Lower lobe of right lung (tissue), 2 donors: ENCODE measurements around the gene ZNF341. TPM values are rescaled to one million over a fixed set of nuclear protein-coding genes. Genes with fewer than 3 reads are reported as not detected.

Experiments used
- ATAC-seq, 2 donors: fragments of 200-7000 bp; cut with Tn5 transposase; one replicate each; pipeline ENCODE4 v1.9.1; 2020 to 2022; ENCODE audit warnings: mild to moderate bottlenecking in 2 of 2, moderate library complexity in 2 of 2
- DNase-seq: peaks from one replicate; pipeline ENCODE4 v3.0.0-alpha.2; 2020
- H3K27ac ChIP-seq: fragments of 200-600 bp; one replicate; pipeline ENCODE4 v1.8.0; 2022
- H3K27me3 ChIP-seq: fragments of 200-600 bp; one replicate; pipeline ENCODE4 v1.8.0; 2022; ENCODE audit warnings: low read depth
- H3K36me3 ChIP-seq: fragments of 200-600 bp; one replicate; pipeline ENCODE4 v1.8.0; 2022; ENCODE audit warnings: mild to moderate bottlenecking
- H3K4me1 ChIP-seq: fragments of 200-600 bp; one replicate; pipeline ENCODE4 v1.8.0; 2022
- H3K4me3 ChIP-seq: fragments of 200-600 bp; one replicate; pipeline ENCODE4 v1.8.0; 2022; ENCODE audit warnings: mild to moderate bottlenecking
- H3K9me3 ChIP-seq: fragments of 200-600 bp; one replicate; pipeline ENCODE4 v1.8.0; 2022
- intact Hi-C: fragments of 100-400 bp; cut with DNase I; formaldehyde crosslinking; loops from one replicate; pipeline ENCODE4 v1.11.0; 2022
- total RNA-seq: library from RNA; stranded (reverse); fragmentation: NEBNext Ultra II Directional; extraction: Animal tissue kit (Norgen Biotek cat#: 25700); gene quantifications from one replicate; pipeline ENCODE4 v1.2.1, GENCODE V29; 2021
- TF ChIP-seq, protein P1 (sequence below): fragments of 200-600 bp; IDR thresholded peaks from one replicate; pipeline ENCODE4 v1.8.0; 2022; ENCODE audit warnings: antibody characterized with exemption, mild to moderate bottlenecking
- donor health status: DM: no; HTN: yes; CAD: no; lungs with severe emphysema.

The ZNF341 gene
- total RNA-seq, 1 donor from 2014 or later: 5.6 TPM

- Histone ChIP-seq H3K27me3 (no peaks in the 10 kb centered on the region), H3K9me3 (no peaks in the 10 kb centered on the region), H3K4me3 (no peak overlapping the region), H3K4me1 (no peaks in the 10 kb centered on the region), H3K27ac (no peak overlapping the region), H3K36me3 (peaks cover 33% of the 10 kb centered on the region)
- TF ChIP-seq, protein P1, sequence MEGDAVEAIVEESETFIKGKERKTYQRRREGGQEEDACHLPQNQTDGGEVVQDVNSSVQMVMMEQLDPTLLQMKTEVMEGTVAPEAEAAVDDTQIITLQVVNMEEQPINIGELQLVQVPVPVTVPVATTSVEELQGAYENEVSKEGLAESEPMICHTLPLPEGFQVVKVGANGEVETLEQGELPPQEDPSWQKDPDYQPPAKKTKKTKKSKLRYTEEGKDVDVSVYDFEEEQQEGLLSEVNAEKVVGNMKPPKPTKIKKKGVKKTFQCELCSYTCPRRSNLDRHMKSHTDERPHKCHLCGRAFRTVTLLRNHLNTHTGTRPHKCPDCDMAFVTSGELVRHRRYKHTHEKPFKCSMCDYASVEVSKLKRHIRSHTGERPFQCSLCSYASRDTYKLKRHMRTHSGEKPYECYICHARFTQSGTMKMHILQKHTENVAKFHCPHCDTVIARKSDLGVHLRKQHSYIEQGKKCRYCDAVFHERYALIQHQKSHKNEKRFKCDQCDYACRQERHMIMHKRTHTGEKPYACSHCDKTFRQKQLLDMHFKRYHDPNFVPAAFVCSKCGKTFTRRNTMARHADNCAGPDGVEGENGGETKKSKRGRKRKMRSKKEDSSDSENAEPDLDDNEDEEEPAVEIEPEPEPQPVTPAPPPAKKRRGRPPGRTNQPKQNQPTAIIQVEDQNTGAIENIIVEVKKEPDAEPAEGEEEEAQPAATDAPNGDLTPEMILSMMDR: no peak
- intact Hi-C loops: no loop called here
- DNase-seq: no peak
- no peak for ATAC-seq
Measured at GRCh38 chr20:33767777-33768138, 36.0 kb downstream of the ZNF341 start.

DNA sequence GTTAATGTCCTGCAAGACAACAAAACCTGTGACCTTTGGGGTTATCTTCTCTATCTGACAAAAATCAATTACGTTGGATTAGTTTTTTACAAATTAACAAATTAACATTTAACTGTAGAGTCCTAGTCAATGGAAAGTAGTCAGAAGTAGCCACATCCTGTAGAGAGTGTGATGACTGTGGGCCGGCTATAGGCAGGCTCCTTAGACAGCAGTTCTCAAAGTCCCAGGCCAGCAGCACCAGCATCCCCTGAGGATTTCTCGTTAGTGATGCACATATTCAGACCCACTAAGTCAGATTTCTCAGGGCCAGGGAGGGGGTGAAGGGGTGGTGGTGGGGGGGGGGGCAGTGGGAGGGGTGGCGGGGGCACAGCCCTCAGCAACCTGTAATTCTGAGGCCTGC is 37.2 kb downstream of the ZNF341 start:
- intact Hi-C loops: no loop called here

DNA sequence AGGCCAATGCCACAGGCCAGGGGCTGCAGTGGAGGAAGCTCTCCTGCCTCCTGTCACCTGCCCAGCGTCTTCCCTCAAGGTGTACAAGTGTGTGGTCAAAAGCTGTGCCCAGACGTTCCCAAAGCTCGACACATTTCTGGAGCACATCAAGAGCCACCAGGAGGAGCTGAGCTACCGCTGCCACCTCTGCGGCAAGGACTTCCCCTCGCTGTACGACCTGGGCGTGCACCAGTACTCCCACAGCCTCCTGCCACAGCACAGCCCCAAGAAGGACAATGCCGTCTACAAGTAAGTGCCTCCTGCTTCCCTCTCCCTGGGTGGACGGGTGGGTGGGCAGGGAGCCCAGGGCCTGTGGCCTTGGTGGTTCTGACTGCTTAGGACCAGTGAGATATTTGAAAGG is 38.2 kb downstream of the ZNF341 start:
- Histone ChIP-seq H3K36me3 (peaks cover 33% of the 10 kb centered on the region), H3K9me3 (no peaks in the 10 kb centered on the region), H3K4me1 (no peaks in the 10 kb centered on the region), H3K27me3 (no peaks in the 10 kb centered on the region), H3K4me3 (no peak overlapping the region), H3K27ac (no peak overlapping the region)
- TF ChIP-seq, protein P1: no peak
- DNase-seq (no peak), ATAC-seq (peak; percentile 74 to 85)
- intact Hi-C loops: no loop called here

More for the DNA sequence above, 37.2 kb downstream of the ZNF341 start:
- TF ChIP-seq, protein P1: no peak
- Histone ChIP-seq H3K36me3 (peaks cover 33% of the 10 kb centered on the region), H3K27ac (no peak overlapping the region), H3K4me1 (no peaks in the 10 kb centered on the region), H3K9me3 (no peaks in the 10 kb centered on the region), H3K27me3 (no peaks in the 10 kb centered on the region), H3K4me3 (no peak overlapping the region)
- ATAC-seq (no peak), DNase-seq (no peak)

GRCh38 chr20:33771938-33772337 is 40.1 kb downstream of the ZNF341 start:
- Histone ChIP-seq H3K4me1 (no peaks in the 10 kb centered on the region), H3K27me3 (no peaks in the 10 kb centered on the region), H3K4me3 (no peak overlapping the region), H3K27ac (no peak overlapping the region), H3K9me3 (no peaks in the 10 kb centered on the region), H3K36me3 (peaks cover 30% of the 10 kb centered on the region)
- ATAC-seq: no peak
- TF ChIP-seq, protein P1: no peak
- no peak for DNase-seq
- intact Hi-C loops: no loop called here

DNA sequence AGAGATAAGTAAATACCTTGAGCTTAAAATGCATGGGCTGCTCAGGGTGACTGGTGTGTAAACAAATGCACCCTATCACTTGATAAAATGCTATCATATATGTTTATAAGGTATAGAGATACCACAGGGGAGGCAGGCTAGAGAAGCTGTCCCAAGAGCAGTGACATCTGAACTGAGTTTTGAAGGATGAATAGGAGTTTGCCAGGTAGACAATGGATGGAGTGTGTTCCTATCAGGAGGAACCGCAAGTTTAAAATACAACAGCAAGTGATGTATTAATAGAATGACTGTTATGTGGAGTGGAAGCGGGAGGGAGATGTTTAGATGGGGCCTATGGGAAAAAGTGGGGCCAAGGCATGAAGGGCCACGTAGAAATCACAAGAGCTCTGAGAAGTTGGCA is 40.6 kb downstream of the ZNF341 start:
- no peak for DNase-seq
- H3K9me3 ChIP-seq: no peaks in the 10 kb centered on the region
- no peak for ATAC-seq
- no peaks in the 10 kb centered on the region for H3K27me3 ChIP-seq
- peaks cover 25% of the 10 kb centered on the region for H3K36me3 ChIP-seq
- intact Hi-C loops: no loop called here
- no peaks in the 10 kb centered on the region for H3K4me1 ChIP-seq
- TF ChIP-seq, protein P1: no peak
- H3K27ac ChIP-seq: no peak overlapping the region
- no peak overlapping the region for H3K4me3 ChIP-seq
